ENCODE data around the gene PUM1.

- TF ChIP-seq CTCF (conservative IDR thresholded peaks at IDR 0.05 in 1 of 2, IDR thresholded peaks at IDR 0.05 in 1 of 2; ENCODE audit: low read depth in 1 of 2, low read length in 2 of 2) (no peak), EZH2 (IDR thresholded peaks at IDR 0.05; ENCODE audit: low read length, missing control alignments) (no peak)
These were observed 91.0 kb downstream of the PUM1 start for GRCh38 chr1:30974536-30974935.
